Astrocyte of the spinal cord (primary cell): ENCODE results near the gene FANCI.
A peak's percentile ranks its signal among the peaks of the same experiment; 100 is the strongest.

Experiments used
- DNase-seq: peaks from one replicate; pipeline ENCODE4 v3.0.0; 2011; ENCODE audit warnings: low read depth, low spot score
- H3K4me3 ChIP-seq: 2 replicates; pipeline ENCODE4 v1.5.1; 2011; ENCODE audit warnings: low read depth, mild to moderate bottlenecking, low read length, moderate library complexity
- CTCF ChIP-seq: IDR thresholded peaks from 2 replicates; pipeline ENCODE4 v1.5.1; 2012; ENCODE audit warnings: low read depth, mild to moderate bottlenecking, low read length, inconsistent platforms
- in situ Hi-C: cut with HindIII; loops from 2 replicates; pipeline ENCODE4 v1.10.0; 2017; ENCODE audit warnings: low sequenced_read_pairs

The FANCI gene

GRCh38 chr15:89307791-89308190, 64.0 kb downstream of the FANCI start:
- TF ChIP-seq CTCF: no peak
- in situ Hi-C loops: no loop called here
- no peak overlapping the region for H3K4me3 ChIP-seq
- peak; percentile 32 for DNase-seq

GRCh38 chr15:89308236-89308635, 64.5 kb downstream of the FANCI start:
- no peak for DNase-seq
- TF ChIP-seq CTCF: no peak
- H3K4me3 ChIP-seq: no peak overlapping the region
- in situ Hi-C loops: no loop called here

- no peak for TF ChIP-seq CTCF
- in situ Hi-C loops: no loop called here
These were observed 66.2 kb downstream of the FANCI start for GRCh38 chr15:89309993-89310392.

GRCh38 chr15:89315375-89315929, 71.7 kb downstream of the FANCI start:
- in situ Hi-C loops: no loop called here
- no peak overlapping the region for H3K4me3 ChIP-seq
- DNase-seq: no peak
- TF ChIP-seq CTCF: no peak

More at GRCh38 chr15:89309993-89310392, 66.2 kb downstream of the FANCI start:
- DNase-seq: no peak
- no peak overlapping the region for H3K4me3 ChIP-seq

GRCh38 chr15:89316504-89316903, 72.7 kb downstream of the FANCI start:
- H3K4me3 ChIP-seq: no peak overlapping the region
- in situ Hi-C loops: no loop called here
- TF ChIP-seq CTCF: no peak
- no peak for DNase-seq

- no peak for TF ChIP-seq CTCF
- DNase-seq: no peak
- in situ Hi-C loops: no loop called here
These were observed 73.5 kb downstream of the FANCI start for GRCh38 chr15:89317186-89317720.

More at GRCh38 chr15:89317186-89317720, 73.5 kb downstream of the FANCI start:
- H3K4me3 ChIP-seq: no peak overlapping the region
